ENCODE data around the gene SIGLECL1. TPM values are rescaled to one million over a fixed set of nuclear protein-coding genes. Genes with fewer than 3 reads are reported as not detected.

SIGLECL1 gene
- total RNA-seq, 2 experiments from 2014 or later = not detected

DNA sequence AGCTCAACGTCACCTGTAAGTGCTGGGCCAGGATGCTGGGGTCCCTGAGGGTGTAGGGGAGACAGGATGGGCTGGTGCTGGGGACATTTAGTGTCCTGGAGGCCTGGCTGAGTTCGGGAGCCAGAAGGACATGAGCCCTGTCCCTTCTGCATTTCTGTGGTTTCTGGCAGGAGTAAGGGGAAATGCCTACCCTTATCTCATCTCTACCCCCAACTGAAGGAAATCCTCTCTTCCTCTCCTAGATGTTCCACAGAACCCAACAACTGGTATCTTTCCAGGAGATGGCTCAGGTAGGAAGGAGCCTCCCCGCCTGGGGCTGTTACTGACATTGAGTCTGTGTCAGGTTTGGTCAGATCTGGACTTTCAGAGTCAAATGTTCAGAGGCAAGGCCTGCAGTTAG, 24.8 kb upstream of the SIGLECL1 start:
- peaks cover 1% of the 10 kb centered on the region for H3K4me1 Mint-ChIP-seq (ENCODE audit: low read depth)
- no peak overlapping the region for H3K4me3 Mint-ChIP-seq
- no peak for DNase-seq
- H3K27me3 Mint-ChIP-seq (ENCODE audit: low read depth) = peaks cover 62% of the 10 kb centered on the region
- H3K27ac Mint-ChIP-seq = no peak overlapping the region
- intact Hi-C loops (cut with micrococcal nuclease) = no loop called here
- no peaks in the 10 kb centered on the region for H3K9me3 Mint-ChIP-seq
- CTCF ChIA-PET = no interaction called here
- H3K36me3 Mint-ChIP-seq (ENCODE audit: low read depth) = no peaks in the 10 kb centered on the region

DNA sequence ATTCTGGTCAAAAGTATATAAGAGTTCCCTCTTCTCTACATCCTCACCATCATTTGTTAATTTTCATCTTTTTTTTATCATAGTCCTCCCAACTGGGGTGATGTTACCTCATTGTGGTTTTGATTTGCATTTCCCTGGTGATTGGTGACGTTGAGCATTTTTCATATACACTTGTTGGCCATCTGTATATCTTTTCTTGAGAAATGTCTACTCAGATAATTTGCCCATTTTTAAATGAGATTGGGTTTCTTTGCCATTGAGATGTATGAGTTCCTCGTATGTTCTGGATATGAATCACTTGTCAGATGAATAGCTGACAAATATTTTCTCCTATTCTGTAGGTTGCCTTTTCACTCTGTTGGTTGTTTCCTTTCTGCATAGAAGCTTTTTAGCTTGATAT, 23.6 kb upstream of the SIGLECL1 start:
- intact Hi-C loops (cut with micrococcal nuclease) = no loop called here
- DNase-seq = no peak
- Mint-ChIP-seq H3K27me3 (ENCODE audit: low read depth) (peaks cover 62% of the 10 kb centered on the region), H3K4me3 (no peak overlapping the region), H3K4me1 (ENCODE audit: low read depth) (peaks cover 1% of the 10 kb centered on the region), H3K36me3 (ENCODE audit: low read depth) (no peaks in the 10 kb centered on the region), H3K9me3 (no peaks in the 10 kb centered on the region), H3K27ac (no peak overlapping the region)
- CTCF ChIA-PET = no interaction called here

DNA sequence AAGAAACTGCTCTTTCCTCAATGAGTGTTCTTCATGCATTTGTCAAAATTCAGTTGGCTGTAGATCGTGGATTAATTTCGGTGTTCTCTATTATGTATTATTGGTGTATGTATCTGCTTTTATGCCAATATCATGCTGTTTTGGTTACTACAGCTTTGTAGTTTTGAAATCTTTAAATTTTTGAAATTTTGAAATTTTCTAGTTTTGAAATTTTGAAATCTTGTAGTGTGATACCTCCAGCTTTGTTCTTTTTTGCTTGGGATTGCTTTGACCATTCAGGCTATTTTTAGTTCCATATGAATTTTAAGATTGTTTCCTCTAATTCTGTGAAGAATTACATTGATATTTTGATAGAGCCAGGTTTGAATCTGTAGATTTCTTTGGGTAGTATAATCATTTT, 22.9 kb upstream of the SIGLECL1 start:
- H3K27ac Mint-ChIP-seq = no peak overlapping the region
- DNase-seq = no peak
- H3K27me3 Mint-ChIP-seq (ENCODE audit: low read depth) = peaks cover 62% of the 10 kb centered on the region
- H3K4me1 Mint-ChIP-seq (ENCODE audit: low read depth) = peaks cover 1% of the 10 kb centered on the region
- H3K9me3 Mint-ChIP-seq = no peaks in the 10 kb centered on the region
- CTCF ChIA-PET = no interaction called here
- H3K36me3 Mint-ChIP-seq (ENCODE audit: low read depth) = no peaks in the 10 kb centered on the region
- intact Hi-C loops (cut with micrococcal nuclease) = no loop called here
- H3K4me3 Mint-ChIP-seq = no peak overlapping the region

DNA sequence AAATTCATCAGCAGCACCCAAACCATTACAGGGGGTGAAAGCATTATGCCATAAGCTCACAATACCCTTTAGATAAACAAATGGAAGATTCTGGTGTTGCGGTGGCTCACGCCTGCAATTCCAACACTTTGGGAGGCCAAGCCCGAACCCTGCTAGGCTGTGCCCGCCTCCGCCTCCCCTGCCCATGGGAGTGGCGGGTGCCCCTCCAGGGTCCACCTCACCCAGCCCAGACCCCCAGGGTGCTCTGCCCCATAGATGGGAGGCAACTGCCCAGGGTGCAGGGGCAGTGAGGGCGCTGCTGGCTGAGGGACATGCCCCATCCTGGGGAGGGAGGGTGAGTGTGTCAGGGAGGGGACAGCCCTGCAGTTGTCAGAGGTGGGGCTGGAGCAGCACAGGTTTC, 10.0 kb upstream of the SIGLECL1 start:
- no peak overlapping the region for H3K4me3 Mint-ChIP-seq
- CTCF ChIA-PET = no interaction called here
- intact Hi-C loops (cut with micrococcal nuclease) = no loop called here
- peaks cover 9% of the 10 kb centered on the region for H3K27me3 Mint-ChIP-seq (ENCODE audit: low read depth)
- H3K4me1 Mint-ChIP-seq (ENCODE audit: low read depth) = peaks cover 4% of the 10 kb centered on the region
- no peaks in the 10 kb centered on the region for H3K9me3 Mint-ChIP-seq
- no peak overlapping the region for H3K27ac Mint-ChIP-seq
- no peaks in the 10 kb centered on the region for H3K36me3 Mint-ChIP-seq (ENCODE audit: low read depth)
- DNase-seq = no peak

DNA sequence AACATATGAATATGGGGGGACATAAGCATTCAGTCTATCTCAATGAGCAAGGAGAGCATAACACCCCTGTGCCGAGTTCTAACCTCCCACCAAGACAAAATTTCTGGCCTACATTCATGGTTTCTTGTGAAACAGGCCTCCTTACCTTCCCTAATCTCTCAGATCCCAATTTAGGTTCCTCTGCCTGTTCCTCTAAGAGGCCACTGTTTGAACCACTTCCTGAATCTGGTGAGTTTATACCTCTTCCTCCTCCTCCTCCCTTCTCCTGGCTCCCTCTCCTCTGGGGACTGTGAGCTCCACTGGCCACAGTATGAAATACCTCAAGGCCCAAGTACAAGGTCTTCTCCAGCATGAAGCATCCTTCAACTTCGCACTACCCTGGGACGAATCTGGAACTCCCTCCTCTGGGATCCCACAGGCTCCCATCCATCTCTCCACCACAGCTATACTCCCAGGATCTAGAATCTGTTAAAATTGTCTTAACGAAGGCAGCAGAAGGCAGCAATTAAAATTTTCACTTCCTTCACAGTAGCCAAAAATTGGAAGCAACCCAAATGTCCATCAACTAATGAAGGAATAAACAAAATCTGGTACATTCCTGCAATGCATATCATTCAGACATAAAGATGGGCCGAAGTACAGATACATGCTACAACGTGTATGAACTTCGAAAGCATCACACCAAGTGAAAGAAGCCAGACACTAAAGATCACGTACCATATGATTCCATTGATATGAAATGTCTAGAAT, 7.8 kb upstream of the SIGLECL1 start:
- Mint-ChIP-seq H3K9me3 (no peaks in the 10 kb centered on the region), H3K4me3 (no peak overlapping the region), H3K27me3 (ENCODE audit: low read depth) (peaks cover 9% of the 10 kb centered on the region), H3K36me3 (ENCODE audit: low read depth) (no peaks in the 10 kb centered on the region), H3K27ac (no peak overlapping the region), H3K4me1 (ENCODE audit: low read depth) (peaks cover 5% of the 10 kb centered on the region)
- CTCF ChIA-PET = interaction anchor here (1.0 kb wide), 1 partner anchor 230 kb away, joined by 6 read pairs; no protein-coding TSS in a partner anchor
- intact Hi-C loops (cut with micrococcal nuclease) = no loop called here
- no peak for DNase-seq

DNA sequence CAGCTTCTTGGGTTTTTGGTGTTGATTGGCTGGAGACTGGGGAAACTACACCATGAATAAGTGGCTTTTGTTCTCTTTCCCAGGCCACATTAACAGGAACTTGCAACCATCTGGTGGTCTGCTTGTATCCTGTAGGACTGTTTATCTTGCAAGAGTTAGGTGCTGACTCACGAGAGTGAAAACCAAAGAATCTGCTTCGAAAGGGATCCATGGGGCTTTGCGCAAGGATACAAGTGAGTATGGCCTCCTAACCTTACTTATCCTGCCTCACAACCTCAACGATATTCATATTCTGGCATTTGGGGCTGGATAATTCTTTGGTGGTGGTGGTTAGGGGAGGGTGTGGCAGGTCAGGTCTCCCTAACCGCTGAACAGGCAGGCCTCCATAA, 4.7 kb upstream of the SIGLECL1 start:
- Mint-ChIP-seq H3K36me3 (ENCODE audit: low read depth) (no peaks in the 10 kb centered on the region), H3K27me3 (ENCODE audit: low read depth) (peaks cover 4% of the 10 kb centered on the region), H3K9me3 (no peaks in the 10 kb centered on the region), H3K27ac (no peak overlapping the region), H3K4me3 (no peak overlapping the region), H3K4me1 (ENCODE audit: low read depth) (peaks cover 5% of the 10 kb centered on the region)
- DNase-seq = no peak
- intact Hi-C loops (cut with micrococcal nuclease) = no loop called here
- CTCF ChIA-PET = interaction anchor here (0.6 kb wide), 1 partner anchor 9 kb away, joined by 3 read pairs; no protein-coding TSS in a partner anchor

DNA sequence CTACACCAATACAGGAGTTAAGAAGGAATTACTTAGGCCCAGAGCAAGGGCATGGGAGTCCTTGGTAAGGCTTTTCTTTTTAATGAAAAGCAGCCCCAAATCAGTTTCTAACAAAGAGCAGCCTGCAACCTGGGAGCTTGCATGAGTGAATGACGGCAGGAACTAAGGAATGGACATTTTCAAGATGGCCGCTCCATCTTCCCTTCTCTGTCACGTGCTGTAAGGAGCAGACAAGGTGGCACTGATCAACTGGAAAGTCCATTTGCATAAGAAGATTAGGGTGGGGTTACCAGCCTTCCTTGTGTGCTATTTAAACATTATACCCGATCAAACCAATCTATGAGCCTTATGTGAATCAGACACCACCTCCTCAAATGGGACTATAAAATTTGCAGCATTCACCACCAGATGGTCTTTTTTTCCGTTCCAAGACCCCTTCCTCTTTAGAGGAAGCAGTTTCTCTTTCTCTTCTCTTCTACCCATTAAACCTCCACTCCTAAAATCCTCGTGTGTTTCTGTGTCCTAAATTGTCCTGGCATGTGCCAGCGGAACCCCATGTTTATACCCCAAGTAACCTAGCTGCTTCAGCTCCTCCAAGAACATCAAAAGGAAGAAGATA, 2.8 kb upstream of the SIGLECL1 start:
- CTCF ChIA-PET = interaction anchor here (0.7 kb wide), 1 partner anchor 264 kb away, joined by 3 read pairs; the partner anchor contains the start of gene KLK7
- intact Hi-C loops (cut with micrococcal nuclease) = no loop called here

DNA sequence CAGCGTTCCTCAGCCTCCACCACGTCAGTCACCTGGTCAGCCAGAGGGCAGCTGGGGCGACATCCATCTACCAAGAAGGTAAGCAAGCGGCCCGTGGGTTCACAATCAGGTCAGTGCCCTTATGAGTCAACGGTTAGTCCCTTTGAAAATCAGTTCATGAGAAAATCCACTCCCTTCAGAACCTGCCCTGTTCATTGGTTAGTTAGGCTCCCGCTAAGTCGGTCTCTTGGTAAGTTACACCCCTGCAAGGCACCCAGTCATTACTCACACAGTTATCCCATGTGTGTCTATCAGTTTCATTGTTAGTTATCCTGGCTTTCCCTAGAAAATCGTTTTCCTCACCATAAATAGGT, 564 bp downstream of the SIGLECL1 start:
- Mint-ChIP-seq H3K4me3 (no peak overlapping the region), H3K36me3 (ENCODE audit: low read depth) (no peaks in the 10 kb centered on the region), H3K4me1 (ENCODE audit: low read depth) (no peaks in the 10 kb centered on the region), H3K27me3 (ENCODE audit: low read depth) (peaks cover 3% of the 10 kb centered on the region), H3K27ac (no peak overlapping the region), H3K9me3 (no peaks in the 10 kb centered on the region)
- no peak for DNase-seq
- intact Hi-C loops (cut with micrococcal nuclease) = no loop called here
- CTCF ChIA-PET = interaction anchor here (1.0 kb wide), 1 partner anchor 9 kb away, joined by 4 read pairs; no protein-coding TSS in a partner anchor

More for the DNA sequence above, 2.8 kb upstream of the SIGLECL1 start:
- Mint-ChIP-seq H3K4me3 (no peak overlapping the region), H3K27me3 (ENCODE audit: low read depth) (peaks cover 2% of the 10 kb centered on the region), H3K4me1 (ENCODE audit: low read depth) (peaks cover 5% of the 10 kb centered on the region), H3K27ac (no peak overlapping the region), H3K36me3 (ENCODE audit: low read depth) (no peaks in the 10 kb centered on the region), H3K9me3 (no peaks in the 10 kb centered on the region)
- DNase-seq = no peak

DNA sequence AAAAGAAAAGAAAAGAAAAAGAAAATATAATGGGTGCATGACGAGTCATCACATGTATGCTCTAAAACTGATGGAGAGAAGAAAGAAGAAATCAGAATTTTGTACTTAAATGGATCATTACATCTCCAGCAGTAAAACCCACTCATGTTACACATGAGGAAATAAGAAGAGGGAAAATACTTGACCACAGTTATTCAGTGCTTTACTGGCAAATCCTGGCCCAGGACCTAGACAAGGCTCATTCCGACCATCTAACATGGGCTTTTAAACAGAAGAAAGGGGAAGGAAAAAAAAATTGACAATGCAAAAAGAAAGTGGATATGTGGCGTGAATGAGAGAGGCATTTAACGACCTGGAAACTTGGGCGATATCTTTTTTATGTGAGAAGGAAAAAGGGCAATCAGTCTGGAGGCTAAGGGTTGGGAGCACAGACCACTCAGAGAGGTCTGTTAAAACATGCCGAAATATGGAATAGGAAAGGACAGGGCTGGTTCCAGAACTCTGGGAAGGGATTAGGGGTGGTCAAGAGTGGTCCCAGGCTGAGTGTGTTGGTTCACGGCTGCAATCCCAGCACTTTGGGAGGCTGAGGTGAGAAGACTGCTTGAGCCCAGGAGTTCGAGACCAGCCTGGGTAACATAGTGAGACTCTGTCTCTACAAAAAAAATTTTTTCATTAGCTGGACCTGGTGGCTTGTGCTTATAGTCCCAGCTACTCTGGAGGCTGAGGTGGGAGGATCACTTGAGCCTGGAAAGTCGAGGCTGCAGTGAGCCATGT, 1.6 kb downstream of the SIGLECL1 start:
- H3K4me1 Mint-ChIP-seq (ENCODE audit: low read depth) = no peaks in the 10 kb centered on the region
- no peaks in the 10 kb centered on the region for H3K9me3 Mint-ChIP-seq
- H3K27ac Mint-ChIP-seq = no peak overlapping the region

DNA sequence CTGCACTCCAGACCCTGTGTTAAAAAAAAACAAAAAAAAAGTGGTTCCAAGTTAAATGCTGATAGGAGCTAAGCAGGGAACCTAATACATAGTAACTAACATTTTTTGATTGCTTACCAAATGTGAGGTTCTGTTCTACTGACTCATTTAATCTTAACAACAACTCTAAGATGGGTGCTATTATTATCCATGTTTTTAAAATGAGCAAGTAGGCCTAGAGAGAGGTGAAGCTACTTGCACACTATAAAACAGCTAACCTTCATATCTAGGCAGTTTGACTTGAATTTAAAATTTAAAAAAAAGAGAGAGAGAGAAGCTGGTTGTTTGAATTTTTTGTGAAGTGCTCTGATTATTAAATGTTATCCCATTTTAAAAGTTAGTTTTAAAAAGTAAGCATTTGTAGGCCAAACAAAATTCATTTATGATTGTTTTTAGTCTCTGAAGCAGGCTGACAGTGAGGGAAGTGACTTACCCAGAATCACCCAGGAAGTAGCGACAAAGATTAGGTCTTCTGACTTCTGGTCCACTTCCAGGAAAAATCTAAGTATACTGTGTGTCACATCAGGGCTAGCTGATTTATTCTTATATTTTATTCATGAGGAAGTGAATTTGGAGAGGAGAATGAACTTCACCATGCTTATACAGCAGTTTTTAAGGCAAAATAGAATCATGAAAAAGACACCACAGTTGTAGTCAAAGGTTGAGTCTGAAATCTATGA, 2.4 kb downstream of the SIGLECL1 start:
- intact Hi-C loops (cut with micrococcal nuclease) = no loop called here

More for the DNA sequence above, 1.6 kb downstream of the SIGLECL1 start:
- H3K36me3 Mint-ChIP-seq (ENCODE audit: low read depth) = no peaks in the 10 kb centered on the region
- CTCF ChIA-PET = interaction anchor here (0.6 to 0.7 kb wide), 2 partner anchors 129 to 1015 kb away, joined by 3 read pairs; no protein-coding TSS in a partner anchor
- H3K4me3 Mint-ChIP-seq = no peak overlapping the region
- peaks cover 3% of the 10 kb centered on the region for H3K27me3 Mint-ChIP-seq (ENCODE audit: low read depth)
- no peak for DNase-seq
- intact Hi-C loops (cut with micrococcal nuclease) = no loop called here

DNA sequence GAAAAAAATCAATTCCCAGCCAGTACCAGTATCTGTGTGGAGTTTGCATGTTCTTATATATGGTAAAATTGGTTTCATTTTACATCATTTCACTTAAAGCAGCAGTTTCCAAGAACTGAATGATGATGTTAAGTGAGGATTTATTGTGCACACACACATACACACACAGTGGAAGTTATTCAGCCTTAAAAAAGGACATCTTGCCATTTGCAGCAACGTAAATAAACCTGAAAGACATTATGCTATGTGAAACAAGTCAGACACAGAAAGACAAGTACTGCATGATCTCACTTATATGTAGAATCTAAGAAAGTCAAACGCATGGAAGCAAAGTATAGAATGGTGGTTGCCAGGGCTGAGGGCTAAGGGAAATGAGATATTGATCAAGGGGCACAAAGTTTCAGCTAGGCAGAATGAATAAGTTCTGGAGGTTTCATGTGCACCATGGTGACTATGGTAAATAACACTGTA, 5.3 kb downstream of the SIGLECL1 start:
- no peaks in the 10 kb centered on the region for H3K4me1 Mint-ChIP-seq (ENCODE audit: low read depth)
- intact Hi-C loops (cut with micrococcal nuclease) = no loop called here

More for the DNA sequence above, 2.4 kb downstream of the SIGLECL1 start:
- no peak for DNase-seq
- Mint-ChIP-seq H3K4me1 (ENCODE audit: low read depth) (no peaks in the 10 kb centered on the region), H3K27me3 (ENCODE audit: low read depth) (peaks cover 7% of the 10 kb centered on the region), H3K9me3 (no peaks in the 10 kb centered on the region), H3K36me3 (ENCODE audit: low read depth) (no peaks in the 10 kb centered on the region), H3K27ac (no peak overlapping the region), H3K4me3 (no peak overlapping the region)
- CTCF ChIA-PET = interaction anchor here (0.6 to 0.7 kb wide), 3 partner anchors 129 to 1015 kb away, joined by 3 read pairs; no protein-coding TSS in a partner anchor

DNA sequence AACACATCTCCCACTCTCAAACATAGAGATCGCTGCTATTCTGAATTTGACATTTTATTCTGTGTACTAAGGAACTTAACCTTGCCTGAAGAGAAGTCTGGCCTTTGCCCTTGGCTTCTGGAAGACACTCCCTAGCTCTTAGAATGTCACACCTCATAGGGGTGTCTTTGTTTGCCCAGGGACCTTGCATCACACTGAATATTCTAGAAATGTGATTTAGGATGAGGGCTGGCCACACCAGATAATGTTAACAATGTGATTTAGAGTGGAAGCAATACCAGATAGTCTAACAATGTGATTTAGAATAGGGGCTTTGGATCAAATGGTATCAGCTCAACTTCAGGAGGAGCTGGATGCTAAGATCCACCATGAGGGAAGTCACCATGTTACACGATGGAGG, 6.6 kb downstream of the SIGLECL1 start:
- H3K27me3 Mint-ChIP-seq (ENCODE audit: low read depth) = peaks cover 26% of the 10 kb centered on the region
- no peak for DNase-seq
- CTCF ChIA-PET = interaction anchor here (0.9 to 1.8 kb wide), 4 partner anchors 13 to 98 kb away, joined by 3 to 6 read pairs (median 4); no protein-coding TSS in a partner anchor
- no peak overlapping the region for H3K4me3 Mint-ChIP-seq
- intact Hi-C loops (cut with micrococcal nuclease) = no loop called here
- no peaks in the 10 kb centered on the region for H3K4me1 Mint-ChIP-seq (ENCODE audit: low read depth)
- H3K36me3 Mint-ChIP-seq (ENCODE audit: low read depth) = no peaks in the 10 kb centered on the region
- no peaks in the 10 kb centered on the region for H3K9me3 Mint-ChIP-seq
- H3K27ac Mint-ChIP-seq = no peak overlapping the region

More for the DNA sequence above, 5.3 kb downstream of the SIGLECL1 start:
- CTCF ChIA-PET = interaction anchor here (1.8 kb wide), 1 partner anchor 15 kb away, joined by 6 read pairs; no protein-coding TSS in a partner anchor
- Mint-ChIP-seq H3K27ac (no peak overlapping the region), H3K27me3 (ENCODE audit: low read depth) (peaks cover 18% of the 10 kb centered on the region), H3K36me3 (ENCODE audit: low read depth) (no peaks in the 10 kb centered on the region), H3K4me3 (no peak overlapping the region), H3K9me3 (no peaks in the 10 kb centered on the region)
- DNase-seq = no peak

All from activated naive CD4-positive, alpha-beta T cell treated with anti-CD3 and anti-CD28 coated beads for 36 hours (primary cell).